Kasumi-1 (cell line): ENCODE measurements around the gene NR1I3.

Source experiments
- DNase-seq, 2 experiments: peaks; one replicate each; lab custom pipeline; 2025; lab: John Stamatoyannopoulos, UW

NR1I3 gene

GRCh38 chr1:161196111-161196510, 41.9 kb downstream of the NR1I3 start:
- DNase-seq = no peak

GRCh38 chr1:161195171-161195570, 42.8 kb downstream of the NR1I3 start:
- DNase-seq = peak; percentile 12 to 25

- DNase-seq = no peak
These were observed 44.3 kb downstream of the NR1I3 start for GRCh38 chr1:161193561-161194235.

GRCh38 chr1:161192476-161193465, 45.2 kb downstream of the NR1I3 start:
- DNase-seq = peak; percentile 91 to 93

GRCh38 chr1:161191971-161192370, 46.0 kb downstream of the NR1I3 start:
- no peak for DNase-seq

- DNase-seq = no peak
These were observed 47.0 kb downstream of the NR1I3 start for GRCh38 chr1:161190962-161191521.

GRCh38 chr1:161189036-161189435, 49.0 kb downstream of the NR1I3 start:
- no peak for DNase-seq

GRCh38 chr1:161188381-161188780, 49.6 kb downstream of the NR1I3 start:
- DNase-seq = no peak

- DNase-seq = no peak
These were observed 50.7 kb downstream of the NR1I3 start for GRCh38 chr1:161187311-161187710.

GRCh38 chr1:161185732-161186311, 52.2 kb downstream of the NR1I3 start:
- peak; percentile 82 to 84 for DNase-seq

- DNase-seq = peak; percentile 99
These were observed 52.7 kb downstream of the NR1I3 start for GRCh38 chr1:161185282-161185682.

GRCh38 chr1:161182214-161182613, 55.8 kb downstream of the NR1I3 start:
- no peak for DNase-seq

GRCh38 chr1:161180639-161181038, 57.4 kb downstream of the NR1I3 start:
- peak; percentile 62 to 64 for DNase-seq

- no peak for DNase-seq
These were observed 58.3 kb downstream of the NR1I3 start for GRCh38 chr1:161179698-161180097.
